T47D (cell line): ENCODE data around the gene DOK1.

Experiments used
- DNase-seq, 2 experiments: peaks; one replicate each; pipeline versions ENCODE4 v3.0.0 to v3.0.0-alpha.2; 2011 to 2012; ENCODE audit warnings: low read depth in 1 of 2, low spot score in 1 of 2
- JUND ChIP-seq: IDR thresholded peaks from 2 replicates; pipeline ENCODE4 v1.6.1; 2012; ENCODE audit warnings: low read depth
- in situ Hi-C: cut with HindIII; loops from 2 replicates; pipeline ENCODE4 v1.10.0; 2016; ENCODE audit warnings: low sequenced_read_pairs, low pct_unique_long_range_greater_than_20kb

DOK1 gene

DNA sequence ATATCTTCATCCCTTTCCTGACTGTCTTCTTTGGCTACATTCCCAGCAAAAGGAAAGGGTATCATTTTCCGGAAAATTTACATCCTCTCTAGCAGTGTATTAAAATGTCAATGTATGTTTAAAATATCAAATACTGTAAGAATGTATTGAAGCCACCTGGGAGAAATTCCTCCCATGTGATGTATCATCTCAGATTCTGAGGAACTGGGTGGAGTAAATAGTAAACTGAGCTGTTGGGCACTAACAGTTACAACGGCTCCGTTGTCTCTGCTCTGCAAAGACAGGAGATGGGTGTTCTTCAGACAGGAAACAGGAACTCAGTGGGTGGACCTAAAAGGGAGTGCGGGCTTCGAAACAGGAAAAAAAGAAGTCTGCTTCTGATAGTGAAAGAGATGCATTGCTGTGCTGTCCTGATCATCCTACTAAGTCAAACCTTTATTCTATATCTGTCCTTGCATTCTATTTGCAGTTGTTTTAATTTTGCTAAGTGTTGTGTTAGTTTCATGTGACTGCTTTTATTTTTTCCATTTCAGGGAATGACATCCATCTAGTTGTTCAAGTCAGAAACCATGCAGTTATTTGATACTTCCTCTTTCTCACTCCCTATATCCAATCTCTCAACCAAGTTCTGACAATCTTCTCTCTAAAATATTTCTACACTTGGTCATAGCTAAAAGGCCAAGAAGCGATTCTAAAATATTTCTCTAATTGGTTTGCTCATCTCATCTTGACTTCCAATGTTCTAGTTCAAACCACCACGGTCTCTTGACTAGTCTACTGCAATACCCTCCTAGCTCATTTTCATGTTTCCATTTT, 19.4 kb downstream of the DOK1 start:
- in situ Hi-C loops, result no loop called here
- DNase-seq, result no peak

DNA sequence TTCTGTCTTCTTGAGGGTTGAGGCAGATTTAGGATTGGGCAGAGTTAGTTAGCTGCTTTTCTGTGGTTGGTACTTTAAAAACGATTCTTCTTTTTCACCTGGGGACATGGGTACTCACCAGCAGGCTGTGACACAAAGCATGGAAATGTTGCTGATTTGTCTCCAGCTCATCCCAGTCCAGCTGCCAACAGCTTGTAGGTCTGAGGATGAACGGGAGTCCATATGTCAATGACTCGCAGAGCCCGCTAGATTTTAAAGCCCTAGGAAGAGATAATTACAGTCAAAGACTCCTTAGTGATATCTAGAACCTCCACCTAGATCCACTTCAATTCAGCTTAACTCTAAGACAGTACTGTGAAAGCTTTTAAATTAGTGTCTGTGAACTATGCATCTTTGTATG, 20.8 kb downstream of the DOK1 start:
- in situ Hi-C loops, result no loop called here
- DNase-seq, result no peak
- no peak for TF ChIP-seq JUND

More for the DNA sequence above, 19.4 kb downstream of the DOK1 start:
- no peak for TF ChIP-seq JUND

DNA sequence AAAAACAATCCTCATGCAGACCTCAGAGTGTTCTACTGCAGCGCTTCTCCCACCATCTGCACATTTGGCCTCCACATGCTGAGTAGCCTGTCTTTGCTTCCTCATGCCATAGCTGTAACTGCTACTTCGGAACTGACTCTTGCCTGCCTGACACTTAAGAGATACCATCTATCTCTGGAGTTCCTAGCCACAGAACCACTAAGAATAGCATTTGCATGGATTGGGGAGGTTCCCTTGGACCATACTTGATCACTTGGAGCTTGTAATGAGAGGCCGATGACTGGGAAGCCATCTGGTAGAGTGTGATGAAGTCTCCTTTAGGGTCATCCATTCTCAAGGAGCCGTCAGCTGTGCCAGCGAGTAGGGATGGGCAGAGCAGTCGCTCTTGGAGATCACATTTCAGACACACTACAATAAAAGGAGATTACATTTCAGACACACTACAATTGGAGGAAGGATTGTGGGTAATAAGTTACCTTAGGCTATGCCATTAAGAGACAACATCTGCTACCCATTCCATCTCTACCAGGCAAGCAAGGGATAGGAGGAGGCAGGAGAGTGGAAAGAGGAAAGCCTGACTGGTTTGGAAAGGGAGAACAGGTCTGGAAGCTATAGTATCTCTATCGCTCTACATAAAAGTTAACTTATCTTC, 21.8 kb downstream of the DOK1 start:
- peak in 1 of 2 experiments; percentile 64 for DNase-seq
- TF ChIP-seq JUND, result no peak
- in situ Hi-C loops, result no loop called here

DNA sequence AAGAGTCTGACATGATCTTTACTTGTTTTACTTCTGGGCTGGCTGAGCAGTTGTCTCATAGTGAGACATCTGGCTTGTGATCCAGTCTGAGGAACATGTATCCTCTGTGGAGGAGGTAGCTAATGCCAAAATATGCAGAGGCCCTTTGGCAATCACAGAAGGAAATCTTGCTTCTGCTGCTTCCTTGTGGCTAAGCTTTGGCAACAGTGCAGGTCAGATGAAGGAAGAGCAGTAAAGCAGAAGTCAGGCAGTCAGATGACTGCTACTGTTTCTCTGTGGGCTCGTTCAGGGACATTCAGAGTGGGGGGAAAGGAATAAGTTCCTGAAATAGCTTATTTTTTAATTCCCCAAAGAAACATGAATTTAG, 22.3 kb downstream of the DOK1 start:
- TF ChIP-seq JUND, result no peak
- DNase-seq, result peak in 1 of 2 experiments; percentile 67
- in situ Hi-C loops, result no loop called here

DNA sequence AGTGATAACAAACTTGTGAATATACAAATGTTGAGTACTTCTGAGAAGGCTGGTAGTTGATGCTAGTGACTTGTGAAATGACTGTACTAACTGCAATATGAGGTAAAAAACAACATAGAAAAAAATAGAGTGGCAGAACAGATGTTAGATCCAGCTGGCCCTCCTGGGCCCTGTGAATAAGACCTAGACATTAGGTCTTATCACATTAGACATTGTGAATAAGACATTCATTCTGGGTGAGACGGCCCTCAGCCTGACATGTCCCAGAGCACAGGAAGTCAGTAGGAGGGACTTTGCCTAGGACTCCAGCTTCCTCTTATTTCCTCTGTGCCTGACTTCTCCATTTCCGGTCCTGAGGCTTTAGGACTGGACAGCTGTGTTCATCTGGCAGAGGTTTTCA, 22.9 kb downstream of the DOK1 start:
- in situ Hi-C loops, result no loop called here
- TF ChIP-seq JUND, result no peak
- DNase-seq, result no peak

DNA sequence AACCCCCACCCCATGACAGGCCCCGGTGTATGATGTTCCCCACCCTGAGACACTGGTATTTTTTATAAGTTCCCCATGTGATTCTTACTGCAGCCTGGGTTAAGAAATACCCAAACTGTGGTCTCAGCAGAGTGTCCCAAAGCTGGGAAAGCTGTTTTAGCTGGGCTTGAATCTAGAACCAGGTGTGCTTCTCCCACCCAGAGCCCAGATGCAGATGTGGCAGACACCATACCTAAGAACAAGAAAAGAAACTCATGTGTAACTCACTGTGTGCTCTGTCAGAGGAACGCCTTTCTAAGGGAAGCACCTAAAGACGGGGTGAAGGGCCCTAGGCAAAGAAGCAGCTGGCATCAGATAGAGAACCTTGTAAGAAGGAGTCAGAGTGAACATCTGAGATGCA, 23.9 kb downstream of the DOK1 start:
- TF ChIP-seq JUND, result no peak
- DNase-seq, result no peak
- in situ Hi-C loops, result no loop called here

DNA sequence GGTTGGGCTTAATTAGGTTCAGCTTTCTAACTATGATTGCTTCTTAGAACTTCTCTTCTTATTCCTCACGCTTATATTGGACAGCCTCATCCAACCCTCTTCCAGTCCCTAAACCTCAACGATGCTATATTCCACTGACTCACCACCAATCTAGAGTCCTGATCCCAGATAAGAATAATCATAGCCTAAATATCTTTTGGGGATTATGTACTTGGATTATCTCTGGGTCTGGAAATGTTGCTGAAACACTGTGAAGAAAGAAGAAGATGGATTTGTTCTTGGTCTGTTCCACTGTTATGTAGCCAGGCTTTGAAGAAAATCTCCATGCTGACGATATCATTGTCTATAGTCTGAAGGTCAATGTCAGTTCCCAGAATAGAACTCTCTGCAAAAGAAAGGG, 26.9 kb downstream of the DOK1 start:
- TF ChIP-seq JUND, result no peak
- DNase-seq, result no peak
- in situ Hi-C loops, result no loop called here

DNA sequence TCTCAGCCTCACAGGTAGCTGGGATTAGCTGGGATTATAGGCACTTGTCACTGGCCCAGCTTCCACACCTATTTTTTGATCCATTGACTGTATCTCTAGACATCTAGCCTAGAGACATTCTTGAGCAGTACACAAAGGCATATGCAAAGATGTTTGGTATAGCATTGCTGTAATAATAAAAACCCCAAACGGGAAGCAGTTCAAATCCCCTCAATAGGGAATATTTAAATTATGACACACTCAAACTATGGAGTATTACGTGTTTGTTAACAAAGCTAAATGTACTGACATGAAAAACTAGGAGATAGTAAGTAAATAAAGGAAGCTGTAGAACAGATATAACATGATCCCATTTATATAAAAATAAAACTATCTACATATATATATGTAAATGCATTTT, 27.7 kb downstream of the DOK1 start:
- no peak for DNase-seq
- no peak for TF ChIP-seq JUND
- in situ Hi-C loops, result no loop called here

DNA sequence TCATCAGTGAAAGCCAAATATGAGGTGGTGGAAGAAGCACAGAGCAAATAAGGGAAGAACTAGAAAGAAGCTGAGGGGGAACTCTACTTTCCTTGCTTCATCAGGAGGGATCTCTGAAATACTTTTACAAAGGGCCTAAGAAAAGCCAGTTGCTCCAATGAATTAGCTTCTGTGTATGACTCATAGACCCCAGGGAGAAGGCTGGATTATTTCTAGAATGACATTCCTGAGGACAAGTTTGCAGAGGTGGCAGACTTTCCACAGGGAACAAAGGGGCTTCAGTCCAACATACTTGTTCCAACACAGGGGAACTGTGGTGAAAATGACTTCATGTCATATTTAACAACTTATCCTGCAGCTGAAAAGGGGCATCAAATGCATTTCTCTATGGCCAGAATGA, 29.0 kb downstream of the DOK1 start:
- DNase-seq, result no peak
- in situ Hi-C loops, result no loop called here
- no peak for TF ChIP-seq JUND

DNA sequence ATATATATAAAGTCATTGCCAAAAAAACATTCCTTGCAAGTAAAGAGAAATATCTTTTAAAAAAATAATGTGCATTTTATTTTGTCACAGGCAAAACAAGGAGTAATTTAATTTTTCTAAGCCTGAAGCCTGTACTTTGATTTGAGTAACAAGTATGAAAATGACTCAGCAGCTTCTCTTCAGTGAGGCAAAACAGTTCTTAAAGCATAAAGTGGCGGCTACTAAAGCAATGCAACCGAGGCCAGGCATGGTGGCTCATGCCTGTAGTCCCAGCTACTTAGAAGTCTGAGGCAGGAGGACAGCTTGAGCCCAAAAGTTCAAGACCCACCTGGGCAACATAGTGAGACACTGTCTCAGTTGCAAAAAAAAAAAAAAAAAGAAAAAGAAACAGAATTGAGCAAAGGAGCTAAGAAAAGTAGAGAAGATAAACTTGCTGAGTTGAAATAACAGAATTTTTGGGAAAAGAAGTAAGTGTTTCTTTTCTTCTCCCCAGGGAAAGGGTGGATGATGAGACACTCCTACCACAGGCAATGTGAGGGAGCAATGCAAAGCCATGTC, 29.6 kb downstream of the DOK1 start:
- in situ Hi-C loops, result no loop called here

DNA sequence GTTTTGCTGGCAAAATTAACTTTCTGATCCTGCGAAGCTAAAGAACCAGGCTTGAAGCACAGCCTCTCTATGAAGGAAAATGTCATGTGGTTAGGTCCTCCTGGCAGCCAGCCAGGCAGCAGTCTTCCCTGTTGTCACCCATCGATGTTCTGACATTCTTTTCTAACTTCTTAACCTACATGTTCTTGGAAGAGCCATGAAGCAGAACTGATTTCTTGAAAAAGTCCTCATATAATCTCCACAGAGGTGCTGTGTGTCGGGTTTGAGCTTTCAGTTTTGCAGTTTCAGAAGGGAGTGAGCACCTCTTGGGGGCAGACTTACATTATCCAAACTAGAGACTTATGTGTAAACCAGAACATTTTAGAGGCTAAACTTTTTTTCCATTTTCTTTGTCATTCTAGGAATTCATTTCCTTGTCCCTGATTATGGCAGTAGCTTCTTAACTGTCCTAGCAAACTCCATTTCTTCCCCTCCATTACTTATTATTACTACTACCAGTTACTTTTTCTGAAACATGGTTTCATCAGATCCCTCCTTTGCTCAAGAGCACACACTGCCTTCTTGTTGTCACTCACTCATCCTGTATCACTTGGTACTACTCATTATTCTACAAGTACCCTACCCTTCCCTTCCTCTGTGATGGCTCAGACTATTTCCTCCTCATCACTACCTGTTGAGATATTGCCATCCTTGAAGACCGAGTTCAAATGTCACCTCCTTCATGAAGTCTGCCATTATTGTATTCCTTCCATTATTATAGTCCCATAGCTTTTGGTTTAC, 31.1 kb downstream of the DOK1 start:
- in situ Hi-C loops, result no loop called here
- no peak for TF ChIP-seq JUND
- DNase-seq, result peak in 1 of 2 experiments; percentile 14

More for the DNA sequence above, 29.6 kb downstream of the DOK1 start:
- DNase-seq, result no peak
- no peak for TF ChIP-seq JUND

DNA sequence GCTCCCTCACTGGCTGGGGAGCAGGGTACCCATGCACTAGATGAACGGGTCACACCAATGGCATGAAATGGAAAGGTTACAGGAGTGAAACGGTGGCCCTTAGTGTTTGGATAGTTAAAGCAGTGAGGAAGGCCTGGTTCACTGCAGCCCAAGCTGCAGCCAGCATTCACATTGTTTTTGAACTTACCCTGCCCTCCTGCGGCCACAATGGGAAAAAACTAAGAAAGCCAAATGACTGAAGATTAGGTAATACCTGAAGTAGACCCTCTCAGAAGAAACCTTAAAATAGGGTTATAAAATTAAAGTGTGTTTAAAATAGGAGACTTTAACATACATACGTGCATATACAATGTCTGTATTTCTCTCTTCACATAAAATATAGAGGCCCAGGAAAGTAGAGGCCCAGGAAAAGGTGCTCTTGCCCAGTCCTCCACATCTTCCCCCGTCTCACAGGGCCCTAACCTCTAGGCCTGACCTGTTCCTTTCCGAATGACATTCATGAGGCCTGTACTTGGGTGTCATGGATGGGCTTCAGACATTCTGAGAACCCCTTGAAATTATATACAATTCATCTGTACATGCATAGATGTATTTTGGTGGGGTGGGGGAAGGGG, 33.3 kb downstream of the DOK1 start:
- in situ Hi-C loops, result no loop called here
- DNase-seq, result peak; percentile 51 to 78

More for the DNA sequence above, 33.3 kb downstream of the DOK1 start:
- TF ChIP-seq JUND, result no peak
